ENCODE measurements around the gene G3BP1.
"Not testable (repeated sequence)": the region's sequence is repeated elsewhere in the genome, so short reads cannot be mapped to it uniquely, and the experiment has no call there.

Gene G3BP1

GRCh38 chr5:151855701-151856100, 83.9 kb downstream of the G3BP1 start:
- in situ Hi-C loops (cut with MboI; ENCODE audit: low sequenced_read_pairs): no loop called here

- in situ Hi-C loops (cut with MboI; ENCODE audit: low sequenced_read_pairs): no loop called here
These were observed 85.1 kb downstream of the G3BP1 start for GRCh38 chr5:151856861-151857260.

GRCh38 chr5:151860867-151861266, 89.1 kb downstream of the G3BP1 start:
- in situ Hi-C loops (cut with MboI; ENCODE audit: low sequenced_read_pairs): not testable (repeated sequence)

Measured in HL-60/S4 (cell line).